Measurements from ENCODE around the gene EIF4E2.
"Not testable (repeated sequence)": the region's sequence is repeated elsewhere in the genome, so short reads cannot be mapped to it uniquely, and the experiment has no call there.

EIF4E2 gene

GRCh38 chr2:232568161-232568560 is 17.7 kb downstream of the EIF4E2 start:
- DNase-seq (ENCODE audit: low spot score) = no peak

GRCh38 chr2:232569541-232569940 is 19.1 kb downstream of the EIF4E2 start:
- DNase-seq (ENCODE audit: low spot score) = no peak

DNA sequence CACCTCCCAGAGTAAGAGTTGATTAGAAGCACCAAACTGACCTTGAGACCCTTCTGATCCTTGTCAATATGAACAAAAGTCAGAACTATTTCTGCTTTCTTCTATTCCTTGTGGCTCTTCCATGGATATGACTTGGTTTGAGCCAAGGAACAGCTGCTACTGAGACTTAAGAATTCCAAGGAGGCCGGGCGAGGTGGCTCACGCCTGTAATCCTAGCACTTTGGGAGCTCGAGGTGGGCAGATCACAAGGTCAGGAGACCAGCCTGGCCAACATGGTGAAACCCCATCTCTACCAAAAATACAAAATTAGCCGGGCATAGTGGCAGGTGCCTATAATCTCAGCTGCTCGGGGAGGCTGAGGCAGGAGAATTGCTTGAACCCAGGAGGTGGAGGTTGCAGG is 20.0 kb downstream of the EIF4E2 start:
- DNase-seq (ENCODE audit: low spot score) = not testable (repeated sequence)

GRCh38 chr2:232571026-232571474 is 20.6 kb downstream of the EIF4E2 start:
- no peak for DNase-seq (ENCODE audit: low spot score)

DNA sequence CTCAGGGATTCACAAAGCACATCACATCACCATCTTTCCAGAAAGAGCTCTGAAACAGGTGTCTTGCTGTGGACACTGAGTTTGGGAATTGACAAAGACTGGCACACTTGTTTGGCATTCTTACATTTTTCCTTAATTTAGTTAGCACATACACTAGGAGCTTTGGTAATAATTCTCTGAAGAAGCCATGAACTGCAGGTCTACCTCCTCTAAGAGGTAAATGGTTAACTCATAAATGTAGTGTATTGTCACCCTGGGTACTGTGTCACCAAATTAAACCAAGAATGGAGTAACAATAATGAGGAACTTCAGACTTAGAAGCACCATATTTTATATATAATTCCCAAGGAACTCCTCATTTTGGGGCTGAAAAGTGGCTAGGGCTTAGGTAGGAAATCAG is 22.6 kb downstream of the EIF4E2 start:
- DNase-seq (ENCODE audit: low spot score) = no peak

DNA sequence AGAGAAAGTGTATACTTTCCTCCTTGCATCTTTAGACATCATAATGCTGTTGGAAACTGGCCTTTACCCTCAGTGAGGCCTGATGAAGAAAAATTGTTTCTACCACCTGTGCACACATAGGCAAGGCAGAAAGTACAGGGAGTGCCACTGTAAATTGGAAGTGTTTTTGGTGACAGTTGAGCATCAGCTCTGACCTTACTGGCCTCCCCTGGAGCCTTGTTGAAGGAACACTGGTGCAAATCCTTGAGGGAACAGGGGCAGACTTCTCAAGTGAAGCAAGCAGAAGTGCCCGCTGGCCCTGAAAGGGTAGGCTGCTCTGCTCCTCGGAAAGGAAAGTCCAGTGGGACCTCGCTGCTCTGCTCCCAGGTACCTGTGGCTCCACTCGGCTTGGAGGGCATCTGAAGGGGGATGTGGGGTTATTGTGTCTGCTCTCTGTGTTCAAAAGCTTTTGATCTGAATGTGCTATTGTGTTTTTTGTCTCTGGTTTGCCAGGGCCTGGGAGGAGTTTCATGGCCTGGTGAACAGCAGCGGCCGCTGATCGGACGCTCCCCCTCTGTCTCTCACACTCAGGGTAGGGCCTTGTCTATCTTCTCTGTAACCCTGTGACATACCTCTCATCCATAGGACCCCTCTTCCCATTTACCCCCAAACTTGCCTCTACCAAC is 23.4 kb downstream of the EIF4E2 start:
- DNase-seq (ENCODE audit: low spot score) = no peak

GRCh38 chr2:232574674-232575403 is 24.4 kb downstream of the EIF4E2 start:
- no peak for DNase-seq (ENCODE audit: low spot score)

GRCh38 chr2:232575404-232575746 is 24.9 kb downstream of the EIF4E2 start:
- DNase-seq (ENCODE audit: low spot score) = no peak

DNA sequence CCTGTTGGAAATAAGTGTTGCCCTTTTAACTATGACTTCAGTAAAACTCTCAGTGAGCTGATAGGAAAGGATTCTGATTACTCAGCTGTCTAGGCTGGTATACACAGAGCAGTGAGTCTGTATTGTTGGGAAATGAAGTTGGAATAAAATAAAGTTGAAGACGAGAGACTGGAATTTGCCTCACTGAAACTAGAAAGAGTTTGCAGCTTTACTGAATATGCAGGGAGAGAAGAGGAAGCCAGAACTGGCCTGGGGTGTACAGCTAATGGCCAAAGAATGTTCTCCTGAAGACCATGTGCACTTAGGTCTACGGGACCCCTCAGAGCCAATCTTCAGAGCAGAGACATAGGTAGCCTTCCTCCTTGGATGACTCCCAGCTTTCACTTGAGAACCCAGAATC is 26.5 kb downstream of the EIF4E2 start:
- no peak for DNase-seq (ENCODE audit: low spot score)

DNA sequence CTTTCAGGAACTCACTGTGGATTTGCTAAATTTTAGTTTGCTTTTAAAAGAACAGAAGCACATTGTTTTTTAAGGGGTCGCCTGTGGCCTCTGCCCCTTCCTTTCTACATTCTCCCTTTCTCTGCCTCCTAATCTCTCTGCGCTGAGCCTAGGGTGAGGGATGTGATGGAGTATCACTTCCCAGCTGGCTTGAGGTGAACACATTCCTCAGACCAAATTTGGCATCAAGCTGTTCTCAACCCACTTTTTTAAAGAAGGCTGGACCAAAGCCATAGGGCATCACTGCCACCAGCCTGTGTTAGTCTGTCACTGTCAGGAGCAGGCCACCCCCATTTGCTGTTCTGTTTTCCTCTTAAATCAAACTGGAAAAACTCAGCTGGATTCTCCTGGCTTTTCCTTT is 27.4 kb downstream of the EIF4E2 start:
- DNase-seq (ENCODE audit: low spot score) = no peak

GRCh38 chr2:232578626-232579025 is 28.1 kb downstream of the EIF4E2 start:
- DNase-seq (ENCODE audit: low spot score) = no peak

DNA sequence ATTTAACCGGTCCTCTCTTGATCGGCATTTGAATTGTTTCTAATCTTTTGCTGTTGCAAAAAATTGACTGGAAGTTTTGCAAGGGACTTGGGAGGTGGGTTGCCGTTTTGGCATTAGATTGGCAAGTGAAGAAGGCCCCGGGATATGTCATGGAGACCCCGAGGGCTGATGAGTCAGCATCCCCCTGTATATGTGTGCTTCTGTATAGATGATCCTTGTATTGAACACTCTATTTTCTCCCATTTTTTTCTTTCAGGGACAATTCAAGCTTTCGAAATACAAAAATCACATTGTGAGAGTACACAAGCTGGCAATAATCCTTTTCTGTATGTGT is 30.1 kb downstream of the EIF4E2 start:
- DNase-seq (ENCODE audit: low spot score) = no peak

DNA sequence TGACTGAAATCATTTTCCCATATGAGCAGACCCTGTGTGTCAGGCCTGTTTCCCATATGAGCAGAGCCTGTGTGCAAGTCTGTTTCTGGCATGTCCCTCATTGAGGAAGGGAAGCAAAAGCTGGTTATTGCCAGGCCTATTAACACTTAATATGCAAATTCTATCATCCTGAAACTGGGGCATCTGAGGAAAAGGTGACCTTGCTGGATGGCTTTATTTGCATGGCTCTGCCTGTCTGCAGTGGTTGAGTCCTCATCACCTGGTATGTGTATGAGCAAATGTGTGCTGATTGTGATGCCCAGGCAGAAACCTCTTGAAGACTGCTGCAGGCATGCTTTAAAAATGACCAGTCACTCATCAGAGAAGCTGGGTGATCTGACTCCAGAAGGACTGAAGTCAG is 31.2 kb downstream of the EIF4E2 start:
- no peak for DNase-seq (ENCODE audit: low spot score)

GRCh38 chr2:232584238-232584637 is 33.7 kb downstream of the EIF4E2 start:
- DNase-seq (ENCODE audit: low spot score) = no peak

- peak; percentile 28 for DNase-seq (ENCODE audit: low spot score)
Observed at GRCh38 chr2:232586943-232587505, 36.5 kb downstream of the EIF4E2 start.

DNA sequence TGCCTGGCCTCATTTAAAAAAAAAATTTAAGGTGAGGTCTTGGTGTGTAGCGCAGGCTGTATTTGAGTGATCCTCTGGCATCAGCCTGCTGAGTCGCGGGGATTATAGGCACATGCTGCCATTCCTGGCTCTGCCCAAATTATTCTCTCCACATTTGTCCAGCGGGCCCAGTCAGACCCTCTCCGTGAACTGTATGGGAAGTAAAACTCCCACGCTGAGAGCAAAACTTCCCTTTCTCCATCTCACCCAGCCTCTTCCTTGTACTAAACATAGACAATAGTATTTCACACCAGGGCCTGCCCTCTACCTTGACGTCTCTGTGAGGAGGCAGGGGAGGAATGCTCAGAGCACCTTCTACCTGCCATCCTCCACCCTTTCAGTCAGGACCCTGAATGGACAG is 37.0 kb downstream of the EIF4E2 start:
- no peak for DNase-seq (ENCODE audit: low spot score)

DNA sequence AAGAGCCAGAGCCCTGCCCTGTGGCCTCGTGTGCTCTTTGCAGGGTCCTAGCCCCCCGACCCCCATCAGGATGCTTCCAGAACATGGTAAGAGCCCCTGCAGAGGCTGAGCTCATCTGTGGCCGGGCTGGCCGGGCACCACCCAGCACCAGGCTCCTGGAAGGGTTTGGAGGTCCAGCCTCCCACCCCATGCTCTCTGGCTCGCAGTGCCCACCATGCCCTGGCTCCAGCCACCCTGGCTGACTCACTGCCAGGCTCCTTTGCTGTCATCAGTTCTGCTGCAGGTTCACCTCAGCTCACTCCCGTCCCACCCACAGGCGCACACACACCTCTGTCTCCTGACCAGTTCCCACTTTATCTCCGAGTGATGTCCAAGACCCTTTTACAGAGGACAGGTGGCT is 37.5 kb downstream of the EIF4E2 start:
- DNase-seq (ENCODE audit: low spot score) = no peak

GRCh38 chr2:232588680-232589585 is 38.4 kb downstream of the EIF4E2 start:
- peak; percentile 37 for DNase-seq (ENCODE audit: low spot score)

- DNase-seq (ENCODE audit: low spot score) = no peak
Observed at GRCh38 chr2:232592772-232593395, 42.4 kb downstream of the EIF4E2 start.

DNA sequence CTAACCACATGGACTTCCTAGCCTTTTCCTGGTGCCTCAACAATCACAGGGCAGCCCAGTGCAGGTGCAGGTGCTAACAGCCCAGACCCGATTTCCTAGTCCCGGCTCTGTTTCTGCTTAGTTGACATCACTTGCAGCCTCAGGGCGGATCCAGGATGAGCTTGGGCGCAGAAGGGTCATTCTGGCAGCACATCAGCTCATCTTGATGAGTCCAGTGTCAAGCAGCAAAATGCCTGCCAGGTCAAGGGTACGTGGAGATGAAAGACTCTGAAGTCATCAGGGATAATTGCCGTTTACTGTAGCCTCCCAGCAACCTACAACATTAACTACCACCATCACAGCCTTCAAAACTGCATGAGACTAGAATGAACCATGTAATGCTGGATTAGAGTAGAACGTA is 43.5 kb downstream of the EIF4E2 start:
- DNase-seq (ENCODE audit: low spot score) = no peak

DNA sequence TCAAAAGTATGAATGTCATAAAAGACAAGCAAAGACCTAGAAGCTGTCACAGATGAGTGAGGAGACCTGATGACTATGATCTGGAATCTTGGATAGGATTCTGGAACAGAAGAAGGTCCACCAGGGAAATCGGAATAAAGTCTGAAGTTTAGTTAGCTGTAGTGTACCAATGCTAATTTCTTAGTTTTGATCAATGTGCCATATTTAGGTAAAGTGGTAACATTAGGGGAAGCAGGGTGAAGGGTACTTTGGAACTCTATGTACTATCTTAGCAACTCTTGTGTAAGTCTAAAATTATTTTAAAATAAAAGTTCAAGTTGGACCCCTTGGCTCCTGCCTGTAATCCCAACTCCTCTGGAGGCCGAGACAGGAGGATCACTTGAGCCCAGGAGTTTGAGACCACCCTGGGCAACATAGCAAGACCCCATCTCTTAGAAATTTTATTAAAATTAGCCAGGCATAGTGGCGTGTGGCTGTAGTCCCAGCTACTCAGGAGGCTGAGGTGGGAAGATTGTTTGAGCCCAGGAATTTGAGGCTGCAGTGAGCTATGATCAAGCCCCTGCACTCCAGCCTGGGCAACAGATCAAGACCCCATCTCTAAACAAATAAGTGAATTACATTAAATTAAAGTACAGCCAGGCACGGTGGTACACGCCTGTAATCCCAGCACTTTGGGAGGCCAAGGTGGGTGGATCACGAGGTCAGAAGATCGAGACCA is 47.0 kb downstream of the EIF4E2 start:
- DNase-seq (ENCODE audit: low spot score) = no peak

DNA sequence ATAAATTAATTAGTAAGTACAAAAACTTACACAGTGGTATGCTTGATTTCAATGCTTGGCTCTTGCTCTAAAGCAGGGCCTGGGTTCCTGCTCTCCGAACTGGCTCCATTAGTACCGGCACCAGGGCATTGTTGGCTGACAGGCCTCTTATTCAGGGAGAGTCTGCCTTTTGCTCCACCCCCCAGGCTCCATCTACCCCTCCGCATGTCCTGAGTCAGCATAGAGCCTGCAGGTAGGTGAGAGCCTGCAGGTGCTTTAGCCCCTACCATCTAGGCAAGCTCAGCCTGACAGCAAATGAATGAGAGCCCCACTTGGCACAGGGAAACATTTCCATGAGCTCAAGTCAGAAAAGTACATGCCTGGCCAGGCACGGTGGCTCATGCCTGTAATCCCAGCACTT is 47.8 kb downstream of the EIF4E2 start:
- DNase-seq (ENCODE audit: low spot score) = peak; percentile 30

All from iPS-NIHi11 (cell line).